GM21526 (cell line): Measurements from ENCODE around the gene LINC01488.

Experiments
- ATAC-seq: cut with Tn5 transposase; IDR thresholded peaks from one replicate; pipeline ENCODE4 v1.9.1; 2021; ENCODE audit warnings: moderate library complexity; ENCODE audit not compliant: unreplicated experiment, low FRiP score

LINC01488 gene

DNA sequence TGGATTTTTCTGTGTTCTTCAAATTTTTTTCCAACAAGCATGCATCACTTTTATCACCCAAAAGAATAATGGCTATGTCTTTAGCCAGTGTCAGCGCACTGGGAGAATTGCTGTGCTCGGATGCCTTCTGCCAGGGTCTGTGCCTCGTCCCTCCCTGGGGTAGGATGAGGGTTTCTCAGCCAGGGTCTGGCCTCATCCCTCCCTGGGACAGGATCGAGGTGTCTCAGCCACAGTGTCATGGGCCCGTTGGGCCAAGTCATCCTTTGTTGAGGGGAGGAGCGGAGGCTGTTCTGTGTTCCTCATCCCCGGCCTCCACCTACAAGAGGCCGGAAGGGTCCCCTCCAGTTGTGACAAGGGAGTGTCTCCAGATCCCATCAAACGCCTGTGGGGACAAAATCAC is 22.7 kb downstream of the LINC01488 start:
- no peak for ATAC-seq

DNA sequence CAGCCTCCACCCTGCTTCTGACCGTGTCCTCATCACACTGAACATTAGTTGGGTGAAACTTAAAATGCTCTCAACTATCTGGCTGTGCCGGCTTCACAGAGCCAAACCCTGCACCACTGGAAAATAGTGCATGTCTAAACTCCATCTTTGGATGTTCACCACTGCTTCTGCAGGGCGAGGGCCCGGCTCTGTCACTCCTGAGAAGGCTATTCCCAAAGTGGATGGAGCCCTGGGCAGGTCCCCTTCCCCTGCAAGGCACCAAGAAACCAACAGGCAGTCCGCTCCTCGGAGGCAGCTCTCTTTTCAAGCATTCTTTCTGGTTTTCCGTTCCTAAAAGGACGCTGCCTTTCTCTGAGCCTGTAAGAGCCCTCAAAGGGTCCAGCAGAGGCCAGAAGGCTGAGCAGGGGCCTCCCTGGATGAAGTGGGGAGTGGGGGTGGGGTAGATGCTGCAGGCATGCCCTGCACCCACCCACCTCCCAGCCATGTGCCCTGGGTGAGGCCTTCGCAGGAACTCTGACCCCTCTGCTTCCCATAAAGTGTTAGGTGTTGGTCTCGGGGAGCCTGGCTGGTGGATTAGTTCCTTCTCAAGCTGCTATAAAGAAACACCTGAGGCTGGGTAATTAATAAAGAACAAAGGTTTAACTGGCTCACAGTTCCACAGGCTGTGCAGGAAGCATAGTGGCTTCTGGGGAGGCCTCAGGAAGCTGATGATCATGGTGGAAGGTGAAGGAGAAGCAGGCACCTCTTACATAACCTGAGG is 23.3 kb downstream of the LINC01488 start:
- ATAC-seq: no peak

DNA sequence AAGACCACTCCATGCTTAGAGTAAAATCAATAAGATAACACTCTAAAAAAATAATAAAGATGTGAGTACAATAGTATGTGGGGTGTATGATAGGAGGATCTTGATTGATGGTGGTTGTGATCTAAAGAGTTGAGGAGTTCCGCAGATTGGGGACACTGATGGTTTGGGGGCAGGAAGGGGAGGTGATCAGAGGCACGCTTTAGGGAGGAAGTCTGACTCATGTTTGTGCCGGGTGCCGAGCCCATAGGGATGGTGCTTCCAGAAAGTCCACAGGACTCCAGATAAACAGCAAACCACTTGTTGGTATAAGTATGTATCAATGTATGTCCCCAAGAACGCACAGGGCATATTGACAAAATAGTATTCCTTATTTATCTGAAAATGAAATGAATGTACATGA is 27.5 kb downstream of the LINC01488 start:
- no peak for ATAC-seq

DNA sequence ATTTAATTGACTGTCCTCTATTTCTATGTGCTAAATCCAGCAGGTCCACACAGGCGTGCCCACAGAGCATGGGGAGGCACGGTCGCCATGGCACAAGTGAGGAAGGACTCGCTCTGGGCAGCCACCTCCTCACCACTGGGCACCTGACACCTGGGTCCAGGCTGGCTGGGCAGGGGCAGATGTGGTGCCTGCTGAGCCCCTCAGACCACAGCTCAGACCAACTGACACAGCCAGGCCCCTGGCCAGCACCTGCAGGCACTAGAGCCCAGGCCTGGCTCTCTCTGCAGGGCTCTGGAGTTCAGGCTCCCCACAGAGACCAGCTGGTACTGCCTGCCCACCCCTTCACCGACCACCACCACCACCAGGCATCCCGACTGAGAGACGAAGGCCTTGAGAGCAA is 27.9 kb downstream of the LINC01488 start:
- ATAC-seq: no peak

DNA sequence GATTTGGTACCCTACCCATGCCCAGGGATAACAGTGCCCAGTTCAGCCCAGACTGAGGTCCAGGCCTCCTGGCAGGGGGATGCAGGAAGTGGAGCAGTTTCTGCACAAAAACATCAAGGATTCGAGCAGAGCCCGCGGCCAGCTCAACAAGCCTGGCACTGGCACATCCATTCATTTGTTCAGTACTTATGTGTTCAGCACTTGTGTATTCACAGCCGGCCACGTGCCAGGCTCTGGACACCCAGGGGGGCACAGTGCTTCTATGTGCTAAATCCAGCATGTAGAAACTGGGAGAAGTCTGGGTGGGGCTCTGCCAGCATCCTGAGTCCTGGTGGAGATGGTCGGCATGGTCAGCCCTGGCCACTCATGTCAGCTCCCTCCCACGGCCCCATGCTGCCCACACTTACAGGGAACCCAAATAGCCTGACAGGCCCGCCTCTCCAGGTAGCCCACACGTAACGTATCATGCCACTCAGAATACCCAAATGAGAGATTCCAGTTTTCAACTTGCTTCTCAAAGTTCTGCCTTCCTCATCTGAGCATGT is 28.5 kb downstream of the LINC01488 start:
- no peak for ATAC-seq

DNA sequence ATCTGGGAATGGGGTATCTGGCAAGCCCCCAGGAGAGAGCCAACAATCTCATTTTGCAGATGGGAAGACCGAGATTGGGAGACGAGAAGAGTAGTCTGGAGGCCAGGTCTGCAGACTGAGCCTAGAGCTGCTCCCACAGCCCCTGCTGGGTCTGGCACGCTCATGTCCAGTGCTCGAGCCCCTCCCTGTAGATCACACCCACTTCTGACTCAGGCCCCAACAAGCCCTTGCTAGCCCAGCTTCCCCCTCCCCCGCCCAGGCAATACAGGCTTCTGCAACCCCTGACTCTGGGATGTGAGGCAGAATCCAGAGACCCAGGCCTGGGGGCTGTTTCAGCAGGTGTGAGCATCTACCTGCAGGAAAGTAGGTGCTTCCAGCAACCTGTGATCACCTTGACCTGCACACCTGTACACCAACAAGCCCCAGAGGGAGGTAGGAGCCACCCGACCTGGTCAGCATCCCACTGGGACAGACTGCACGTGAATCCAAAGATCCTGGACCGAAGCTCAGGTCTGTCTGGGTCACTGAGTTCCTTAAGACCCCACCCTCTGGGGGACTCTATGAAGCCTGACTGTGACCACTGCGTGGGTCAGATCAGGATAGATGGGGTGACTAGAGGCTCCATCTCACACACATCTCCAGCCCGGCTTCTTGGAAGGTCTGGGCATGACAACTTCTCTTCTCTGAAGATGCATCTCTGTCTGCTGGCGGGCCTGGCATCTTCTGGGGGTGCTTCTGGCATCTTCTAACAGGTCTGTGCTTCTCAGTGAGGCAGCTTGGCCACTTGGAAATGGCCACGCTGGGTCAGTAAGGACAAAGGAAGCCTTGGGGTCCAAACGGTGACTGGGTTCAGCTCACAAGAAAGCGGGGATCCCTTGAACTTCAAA is 29.3 kb downstream of the LINC01488 start:
- no peak for ATAC-seq

DNA sequence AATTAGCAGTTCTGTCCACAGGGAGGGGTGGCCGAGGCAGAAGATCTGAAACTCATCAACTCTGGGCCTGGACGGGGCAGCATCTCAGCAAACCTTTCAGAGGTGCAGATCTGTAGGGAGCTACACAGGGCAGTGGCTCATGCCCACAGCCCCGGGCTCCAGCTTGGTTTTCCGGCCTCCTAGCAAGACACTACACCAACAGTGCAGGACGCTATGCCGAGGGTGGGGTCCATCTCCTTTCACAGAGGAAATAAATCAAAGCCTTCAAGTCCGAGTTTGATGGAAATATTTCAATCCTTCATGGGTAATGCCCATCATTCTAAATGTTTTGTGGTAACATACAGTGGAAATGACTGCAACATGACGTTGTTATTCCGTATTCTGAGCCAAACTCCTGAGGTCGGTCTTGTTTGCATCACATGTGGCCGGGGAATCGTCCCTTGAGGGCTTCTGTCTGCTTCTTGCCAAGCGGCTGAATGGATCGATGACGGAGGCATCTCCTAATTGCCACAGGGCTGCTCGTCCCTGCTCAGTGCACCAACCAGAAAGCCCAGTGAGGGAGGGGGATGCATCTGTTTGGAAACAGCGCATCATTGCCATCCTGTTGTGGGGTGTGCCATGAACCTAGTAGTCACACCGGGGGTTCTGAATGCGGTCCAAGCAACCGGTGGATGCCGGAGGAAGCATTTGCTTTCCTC is 30.0 kb downstream of the LINC01488 start:
- no peak for ATAC-seq

DNA sequence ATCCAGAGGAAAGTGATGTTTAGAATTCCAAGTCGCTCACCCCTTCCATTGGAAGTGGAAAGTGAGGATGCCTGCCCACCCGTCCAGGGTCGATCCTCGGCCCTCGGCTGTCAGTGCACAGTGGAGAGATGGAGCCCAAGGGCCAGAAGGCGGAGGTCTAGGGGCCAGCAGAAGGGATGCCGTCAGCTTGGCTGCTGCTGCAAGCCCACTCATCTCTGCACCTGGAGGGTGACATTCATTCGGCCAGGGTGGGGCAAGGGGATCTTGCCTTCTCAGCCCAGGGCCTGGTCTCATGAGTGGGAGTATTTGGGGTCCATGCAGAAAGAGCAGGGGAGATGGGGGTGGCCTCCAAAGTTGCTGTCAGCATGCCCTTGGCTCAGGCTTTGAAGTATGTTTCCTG is 30.7 kb downstream of the LINC01488 start:
- no peak for ATAC-seq

DNA sequence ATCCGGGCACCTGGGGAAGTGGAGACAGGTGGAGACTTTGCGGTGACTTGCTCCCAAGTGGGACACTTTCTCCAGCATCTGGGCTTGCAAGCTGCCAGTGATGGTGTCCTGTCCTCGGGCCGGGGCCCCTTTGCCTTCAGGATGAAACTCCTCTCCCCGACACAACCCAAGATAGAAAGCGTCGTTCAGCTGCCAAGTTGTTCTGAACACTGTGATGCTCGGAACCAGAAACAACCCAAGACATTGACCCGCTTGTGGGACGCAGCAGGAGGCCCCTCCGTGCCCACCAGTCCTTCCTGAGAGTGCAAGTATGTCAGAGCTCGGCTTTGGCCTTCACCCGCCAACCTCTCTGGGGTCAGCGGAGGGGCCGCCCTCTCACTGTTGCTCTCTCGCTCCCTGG is 31.3 kb downstream of the LINC01488 start:
- no peak for ATAC-seq

DNA sequence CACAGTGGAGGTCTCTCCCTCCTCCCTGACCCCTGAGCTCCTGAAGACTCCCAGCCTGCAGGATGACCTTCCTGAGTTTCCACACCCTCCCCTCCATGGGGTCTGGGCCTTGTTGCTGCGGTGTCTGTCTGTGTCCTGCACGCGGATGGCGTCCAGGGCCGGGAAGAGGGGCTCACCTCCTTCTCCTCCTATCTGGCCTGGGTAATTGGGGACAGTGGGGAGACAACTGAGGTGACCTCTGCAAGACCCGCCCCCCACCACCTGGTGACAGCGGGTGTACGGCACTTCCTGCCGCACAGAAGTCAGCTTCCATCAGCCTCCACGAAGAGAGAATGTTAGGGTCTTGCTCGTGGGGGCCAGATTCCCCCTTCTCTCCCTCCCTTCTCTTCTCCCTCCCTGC is 31.7 kb downstream of the LINC01488 start:
- no peak for ATAC-seq

DNA sequence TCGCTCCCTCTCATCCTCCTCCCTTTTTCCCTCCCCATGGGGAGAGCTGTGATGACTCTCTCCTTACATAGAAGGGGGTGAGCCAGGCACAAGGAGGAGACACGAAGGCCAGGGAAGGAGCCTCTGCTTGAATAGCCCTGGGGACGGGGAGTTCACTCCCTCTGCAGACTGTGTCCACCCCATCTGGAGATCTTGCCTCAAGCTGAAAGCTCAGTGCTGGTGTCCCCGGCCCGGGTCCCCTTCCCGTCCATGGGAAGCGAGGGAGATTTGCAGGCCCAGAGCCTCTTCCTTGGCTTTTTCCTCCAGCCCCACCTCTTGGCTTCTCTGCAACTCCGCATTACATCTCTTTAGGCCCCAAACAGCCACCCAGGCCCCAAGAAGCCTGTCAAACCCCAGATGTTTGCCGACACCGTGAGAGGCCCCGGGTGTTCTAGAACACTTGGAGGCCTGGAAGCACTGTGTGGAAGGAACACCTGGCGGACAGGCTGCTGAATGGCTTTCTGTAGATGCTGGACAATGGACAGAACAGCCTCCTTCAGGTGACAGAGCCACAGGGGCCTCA is 32.3 kb downstream of the LINC01488 start:
- ATAC-seq: no peak

DNA sequence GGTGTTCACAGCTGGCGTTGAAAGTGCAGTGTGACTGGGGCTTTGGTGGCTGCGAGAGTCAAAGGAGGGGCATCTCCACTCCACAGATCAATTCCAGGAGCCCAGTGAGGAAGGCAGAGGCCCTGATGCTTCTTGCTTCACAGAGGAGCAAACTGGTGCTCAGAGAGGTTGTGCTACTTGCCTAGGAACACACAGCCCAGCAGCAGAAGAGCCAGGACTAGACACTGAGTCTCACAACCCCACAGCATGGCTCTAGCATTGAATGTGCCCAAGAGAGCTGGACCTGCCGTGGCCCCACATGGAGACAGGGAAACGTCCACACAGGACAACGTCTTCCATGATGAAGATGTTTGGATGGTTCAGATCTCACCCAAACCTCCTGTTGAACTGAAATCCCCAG is 33.3 kb downstream of the LINC01488 start:
- no peak for ATAC-seq

DNA sequence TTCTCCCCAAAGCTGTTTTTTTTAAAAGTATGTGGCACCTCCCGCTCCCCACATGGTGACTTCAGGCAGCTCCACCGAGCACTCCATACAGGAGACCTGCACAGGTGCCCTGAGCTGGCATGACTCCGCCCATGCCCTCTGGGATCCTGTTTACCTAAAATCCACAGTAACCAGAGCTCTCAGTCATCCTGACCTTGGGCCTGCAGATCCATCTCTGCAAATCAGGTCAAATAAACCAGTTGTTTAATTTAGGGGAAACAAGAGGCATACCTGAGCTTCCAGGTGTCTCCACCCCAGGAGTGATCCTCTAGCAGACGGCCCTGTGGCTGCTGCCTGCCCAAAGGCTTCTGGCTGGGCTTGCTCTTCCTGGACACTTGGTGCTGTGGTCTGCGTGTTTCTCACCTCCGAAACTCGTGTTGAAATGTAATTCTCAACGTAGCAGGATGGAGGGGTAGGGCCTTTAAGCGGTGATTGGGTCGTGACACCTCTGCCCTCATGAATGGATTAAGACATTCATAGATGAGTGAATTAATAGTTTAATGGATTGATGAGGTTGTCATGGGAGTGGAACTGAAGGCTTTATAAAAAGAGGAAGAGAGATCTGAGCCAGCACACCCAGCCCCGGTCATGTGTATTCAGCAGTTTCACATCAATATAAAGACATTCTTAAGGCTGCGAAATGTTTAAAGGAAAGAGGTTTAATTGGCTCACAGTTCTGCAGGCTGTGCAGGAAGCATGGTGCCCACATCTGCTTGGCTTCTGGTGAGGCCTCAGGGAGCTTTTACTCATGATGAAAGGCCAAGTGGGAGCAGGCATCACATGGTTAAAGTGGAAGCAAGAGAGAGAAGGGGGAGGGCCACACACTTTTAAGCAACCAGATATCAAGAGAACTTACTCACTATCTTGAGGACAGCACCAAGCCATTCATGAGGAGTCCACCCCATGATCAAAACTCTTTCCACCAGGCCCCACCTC is 34.1 kb downstream of the LINC01488 start:
- no peak for ATAC-seq

DNA sequence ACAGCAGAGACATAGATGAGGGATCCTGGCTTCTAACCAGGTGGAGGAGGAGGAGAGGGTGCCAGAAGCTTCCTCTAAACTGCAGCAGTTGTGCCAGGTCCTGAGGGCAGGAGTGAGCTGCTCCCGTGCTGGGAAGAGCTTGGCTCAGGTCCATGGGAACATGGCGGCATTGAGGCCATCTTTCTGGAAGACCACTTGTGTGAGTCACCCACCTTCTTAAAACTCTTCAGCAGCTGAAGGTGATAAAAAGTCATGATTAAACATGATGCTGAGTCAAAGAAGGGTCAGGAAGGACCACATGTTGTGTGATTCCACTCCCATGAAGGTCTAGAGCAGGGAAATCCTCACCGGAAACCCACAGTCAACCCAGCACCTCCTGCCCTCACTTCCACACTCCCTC is 35.1 kb downstream of the LINC01488 start:
- ATAC-seq: no peak

DNA sequence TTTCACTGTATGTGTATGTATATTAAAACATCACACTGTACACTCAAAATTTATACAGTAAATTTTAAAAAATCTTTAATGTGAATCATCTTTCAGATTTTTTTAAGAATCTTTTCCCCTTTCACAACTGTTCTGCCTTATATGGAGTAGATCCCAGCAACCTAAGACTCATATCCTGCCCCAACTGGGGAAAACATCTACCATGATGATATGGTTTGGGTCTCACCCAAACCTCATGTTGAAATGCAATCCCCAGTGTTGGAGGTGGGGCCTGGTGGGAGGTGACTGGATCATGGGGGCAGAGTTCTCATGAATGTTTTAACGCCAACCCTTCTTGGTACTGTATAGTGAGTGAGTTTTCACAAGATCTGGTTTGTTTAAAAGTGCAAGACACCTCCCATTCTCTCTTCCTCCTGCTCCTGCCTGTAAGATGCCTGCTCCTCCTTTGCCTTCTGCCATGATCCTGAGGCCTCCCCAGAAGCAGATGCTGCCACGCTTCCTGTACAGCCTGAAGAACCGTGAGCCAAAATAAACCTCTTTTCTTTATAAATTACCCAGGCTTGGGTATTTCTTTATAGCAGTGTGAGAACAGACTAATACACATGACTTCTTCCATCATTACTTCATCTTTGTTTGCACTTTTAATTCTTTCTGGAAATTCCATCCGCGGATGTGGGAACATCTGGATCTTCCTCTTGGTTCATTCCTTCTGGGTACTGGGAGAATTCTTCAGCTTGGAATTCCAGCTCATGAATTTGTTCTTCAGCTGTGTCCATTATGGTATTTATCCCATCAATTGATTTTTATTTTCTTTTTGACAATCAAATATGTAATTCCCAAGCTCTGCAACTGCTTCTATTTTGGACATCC is 36.9 kb downstream of the LINC01488 start:
- no peak for ATAC-seq

DNA sequence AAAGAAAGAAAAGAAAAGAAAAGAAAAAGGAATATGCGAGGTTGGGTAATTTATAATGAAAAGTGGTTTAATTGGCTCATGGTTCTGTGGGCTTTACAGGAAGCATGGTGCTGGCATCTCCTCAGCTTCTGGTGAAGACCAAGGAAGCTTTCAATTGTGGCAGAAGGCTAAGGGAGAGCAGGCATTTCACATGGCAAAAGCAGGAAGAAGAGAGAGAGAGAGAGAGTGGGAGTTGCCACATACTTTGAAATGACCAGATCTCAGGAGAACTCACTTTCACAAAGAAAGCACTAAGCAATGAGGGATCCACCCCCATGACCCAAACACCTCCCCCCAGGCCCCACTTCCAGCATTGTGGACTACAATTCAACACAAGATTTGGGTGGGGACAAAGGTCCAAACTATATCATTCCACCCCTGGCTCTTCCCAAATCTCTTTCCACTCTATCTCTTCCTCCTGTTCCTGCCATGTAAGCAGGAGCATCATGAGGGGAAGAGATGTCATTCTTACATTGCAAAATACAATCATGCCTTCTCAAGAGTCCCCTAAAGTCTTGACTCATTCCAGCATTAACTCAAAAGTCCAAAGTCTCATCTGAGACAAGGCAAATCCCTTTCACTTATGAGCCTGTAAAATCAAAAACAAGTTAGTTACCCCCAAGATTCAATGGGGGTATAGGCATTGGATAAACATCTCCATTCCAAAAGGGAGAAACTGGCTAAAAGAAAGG is 38.9 kb downstream of the LINC01488 start:
- ATAC-seq: no peak

DNA sequence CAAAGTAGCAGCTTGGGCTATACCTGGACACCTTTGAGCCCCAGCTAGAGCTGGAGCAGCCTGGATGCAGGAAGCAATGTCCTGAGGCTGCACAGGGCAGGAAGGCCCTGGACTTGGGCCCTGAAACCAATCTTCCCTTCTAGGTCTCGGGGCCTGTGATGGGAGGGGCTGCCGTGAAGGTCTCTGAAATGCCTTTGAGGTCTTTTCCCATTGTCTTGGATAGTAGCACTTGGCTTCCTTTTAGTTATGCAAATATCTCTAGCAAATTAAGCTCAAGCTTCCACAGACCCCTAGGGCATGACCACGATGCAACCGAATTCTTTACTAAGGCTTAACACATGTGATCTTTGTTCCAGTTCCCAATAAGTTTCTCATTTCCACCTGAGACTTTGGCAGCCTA is 40.0 kb downstream of the LINC01488 start:
- ATAC-seq: no peak

DNA sequence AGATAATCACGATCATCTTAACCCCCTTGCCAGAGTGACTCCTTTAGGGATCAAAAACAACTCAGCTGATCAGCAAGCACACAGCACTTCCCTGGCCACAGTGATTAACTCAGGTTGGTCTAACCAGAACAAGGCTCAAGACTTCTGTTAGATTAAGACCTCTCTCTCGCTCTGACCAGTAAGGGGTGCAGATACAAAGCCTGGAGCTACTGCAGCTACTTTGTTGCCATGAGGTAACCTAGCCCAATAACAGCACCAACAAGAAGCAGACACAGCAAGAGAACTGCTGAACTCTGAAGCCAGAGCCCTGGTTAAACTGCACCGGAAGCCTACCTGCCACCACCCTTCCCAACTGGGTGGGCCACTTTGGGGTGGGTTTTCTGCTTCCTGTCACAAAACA is 42.0 kb downstream of the LINC01488 start:
- ATAC-seq: no peak
